Activated T-helper 17 cell treated with anti-CD3 and anti-CD28 coated beads, Interleukin-2, amount 50 U/mL, for 72 hours (primary cell): Measurements from ENCODE around the gene MLF2. TPM values are rescaled to one million over a fixed set of nuclear protein-coding genes. Genes with fewer than 3 reads are reported as not detected.

Source experiments
- ATAC-seq: fragments of 150-1000 bp; cut with Tn5 transposase; replicated peaks from 2 replicates; pipeline ENCODE4 v1.10.0; 2021; ENCODE audit warnings: mild to moderate bottlenecking, moderate library complexity
- H3K27ac Mint-ChIP-seq: one replicate; pipeline ENCODE4 v1.8.0; 2022; ENCODE audit warnings: mixed read lengths
- H3K27me3 Mint-ChIP-seq: one replicate; pipeline ENCODE4 v1.8.0; 2022; ENCODE audit warnings: mixed read lengths
- H3K36me3 Mint-ChIP-seq: one replicate; pipeline ENCODE4 v1.8.0; 2022; ENCODE audit warnings: low read depth, mild to moderate bottlenecking, mixed read lengths
- H3K4me1 Mint-ChIP-seq: one replicate; pipeline ENCODE4 v1.8.0; 2022; ENCODE audit warnings: mixed read lengths
- H3K4me3 Mint-ChIP-seq: one replicate; pipeline ENCODE4 v1.8.0; 2022; ENCODE audit warnings: mild to moderate bottlenecking, mixed read lengths
- H3K9me3 Mint-ChIP-seq: one replicate; pipeline ENCODE4 v1.8.0; 2022; ENCODE audit warnings: mixed read lengths
- total RNA-seq, 2 donors: library from RNA; stranded (reverse); gene quantifications; one replicate each; pipeline ENCODE4 v1.2.3, GENCODE V29; 2022

Gene MLF2
- total RNA-seq, 2 donors from 2014 or later = 132 to 279 TPM

GRCh38 chr12:6782850-6783566 lies 30.1 kb upstream of the MLF2 start:
- Mint-ChIP-seq H3K27ac (peak overlapping the region; percentile 15), H3K9me3 (no peaks in the 10 kb centered on the region), H3K4me1 (peaks cover 49% of the 10 kb centered on the region), H3K4me3 (peak overlapping the region; percentile 25), H3K36me3 (peaks cover 12% of the 10 kb centered on the region), H3K27me3 (no peaks in the 10 kb centered on the region)
- ATAC-seq = no peak

GRCh38 chr12:6782119-6782518 lies 29.2 kb upstream of the MLF2 start:
- no peak overlapping the region for H3K27ac Mint-ChIP-seq
- ATAC-seq = no peak
- H3K4me1 Mint-ChIP-seq = peaks cover 57% of the 10 kb centered on the region
- no peaks in the 10 kb centered on the region for H3K27me3 Mint-ChIP-seq
- peak overlapping the region; percentile 20 for H3K4me3 Mint-ChIP-seq
- peaks cover 21% of the 10 kb centered on the region for H3K36me3 Mint-ChIP-seq
- no peaks in the 10 kb centered on the region for H3K9me3 Mint-ChIP-seq

- ATAC-seq = peak; percentile 74
- H3K36me3 Mint-ChIP-seq = peaks cover 36% of the 10 kb centered on the region
Observed at GRCh38 chr12:6780573-6780972, 27.6 kb upstream of the MLF2 start.

GRCh38 chr12:6779708-6780432 lies 26.9 kb upstream of the MLF2 start:
- H3K27me3 Mint-ChIP-seq = peaks cover 4% of the 10 kb centered on the region
- H3K27ac Mint-ChIP-seq = peak overlapping the region; percentile 86
- peak overlapping the region; percentile 89 for H3K4me3 Mint-ChIP-seq
- no peaks in the 10 kb centered on the region for H3K9me3 Mint-ChIP-seq
- peaks cover 43% of the 10 kb centered on the region for H3K36me3 Mint-ChIP-seq
- peaks cover 64% of the 10 kb centered on the region for H3K4me1 Mint-ChIP-seq
- ATAC-seq = peak; percentile 21

More at GRCh38 chr12:6780573-6780972, 27.6 kb upstream of the MLF2 start:
- Mint-ChIP-seq H3K9me3 (no peaks in the 10 kb centered on the region), H3K4me1 (peaks cover 57% of the 10 kb centered on the region), H3K27me3 (no peaks in the 10 kb centered on the region), H3K27ac (peak overlapping the region; percentile 86), H3K4me3 (peak overlapping the region; percentile 89)

DNA sequence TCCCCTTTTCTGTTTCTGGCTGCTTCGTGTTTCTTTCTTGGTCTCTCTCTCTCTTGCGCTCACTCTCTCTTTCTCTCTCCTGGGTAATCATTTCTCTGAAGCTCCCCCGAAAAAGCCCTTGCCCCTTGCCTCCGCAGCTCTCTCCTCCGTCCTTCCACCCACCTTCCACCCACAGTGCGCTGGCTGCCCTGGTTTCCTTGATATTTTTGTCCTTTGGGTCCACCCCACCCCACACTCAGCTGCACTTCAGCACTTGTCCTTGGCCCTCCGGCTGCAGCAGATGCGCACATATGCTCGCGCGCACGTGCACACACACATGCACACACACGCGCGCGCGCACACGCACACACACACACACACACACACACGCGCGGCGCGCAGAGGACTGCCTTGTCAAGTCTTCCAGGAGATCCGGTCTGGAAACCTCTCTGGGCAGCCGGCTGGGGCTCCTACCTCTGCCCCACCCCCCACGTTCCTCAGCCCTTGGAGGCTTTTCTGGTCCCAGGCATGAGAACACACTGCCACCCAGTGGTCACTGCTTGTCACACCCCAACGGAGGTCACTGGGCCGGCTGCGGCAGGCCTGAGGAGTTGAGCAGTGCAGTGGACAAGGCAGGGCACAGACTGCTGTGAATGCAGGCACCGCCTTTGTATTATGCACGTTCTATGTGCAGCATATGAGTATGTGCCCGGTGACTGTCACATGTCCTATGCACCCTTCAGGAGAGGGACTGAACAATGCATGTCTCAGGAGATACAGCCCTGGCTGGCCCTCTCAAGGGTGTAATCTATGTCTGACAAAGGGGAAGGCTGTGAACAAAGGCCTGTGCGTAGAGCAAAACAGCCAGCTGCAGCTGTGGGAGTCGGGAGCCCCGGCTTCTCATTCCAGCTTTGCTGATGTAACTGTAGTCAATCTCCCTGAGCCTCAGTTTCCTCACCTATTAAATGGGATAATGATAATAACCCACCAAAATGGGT lies 25.9 kb upstream of the MLF2 start:
- Mint-ChIP-seq H3K4me1 (peaks cover 62% of the 10 kb centered on the region), H3K27ac (peak overlapping the region; percentile 86), H3K27me3 (peaks cover 8% of the 10 kb centered on the region), H3K4me3 (peak overlapping the region; percentile 89), H3K9me3 (no peaks in the 10 kb centered on the region), H3K36me3 (peaks cover 53% of the 10 kb centered on the region)
- peak; percentile 77 for ATAC-seq

GRCh38 chr12:6778217-6778573 lies 25.3 kb upstream of the MLF2 start:
- ATAC-seq = no peak
- no peaks in the 10 kb centered on the region for H3K9me3 Mint-ChIP-seq
- H3K36me3 Mint-ChIP-seq = peaks cover 58% of the 10 kb centered on the region
- peak overlapping the region; percentile 89 for H3K4me3 Mint-ChIP-seq
- H3K27me3 Mint-ChIP-seq = peaks cover 8% of the 10 kb centered on the region
- H3K4me1 Mint-ChIP-seq = peaks cover 56% of the 10 kb centered on the region
- H3K27ac Mint-ChIP-seq = peak overlapping the region; percentile 86

DNA sequence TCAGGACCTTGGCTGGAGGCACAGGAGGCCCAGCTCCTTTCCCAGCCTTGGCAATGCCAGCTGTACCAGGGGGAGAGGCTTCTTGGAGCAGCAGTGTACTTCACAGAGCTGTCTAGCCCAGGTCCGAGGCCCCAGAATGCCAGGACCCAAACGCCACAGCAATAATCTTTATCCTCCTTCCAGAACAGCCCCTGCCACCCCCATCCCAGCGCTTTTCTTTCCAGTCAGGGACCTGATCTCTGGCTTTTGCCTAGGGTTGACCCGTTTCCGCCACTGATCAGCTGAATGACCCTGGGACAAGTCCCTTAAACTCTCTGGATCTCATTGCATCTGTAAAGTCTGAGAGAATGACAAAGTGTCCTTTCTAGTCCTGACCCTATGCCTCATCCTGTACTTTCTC lies 24.4 kb upstream of the MLF2 start:
- Mint-ChIP-seq H3K27ac (no peak overlapping the region), H3K4me3 (peak overlapping the region; percentile 89), H3K4me1 (peaks cover 55% of the 10 kb centered on the region), H3K36me3 (peaks cover 66% of the 10 kb centered on the region), H3K27me3 (peaks cover 8% of the 10 kb centered on the region), H3K9me3 (no peaks in the 10 kb centered on the region)
- no peak for ATAC-seq

- H3K4me1 Mint-ChIP-seq = peaks cover 68% of the 10 kb centered on the region
- peaks cover 85% of the 10 kb centered on the region for H3K36me3 Mint-ChIP-seq
- no peak for ATAC-seq
- peak overlapping the region; percentile 89 for H3K4me3 Mint-ChIP-seq
- H3K27me3 Mint-ChIP-seq = peaks cover 11% of the 10 kb centered on the region
- no peaks in the 10 kb centered on the region for H3K9me3 Mint-ChIP-seq
- H3K27ac Mint-ChIP-seq = peak overlapping the region; percentile 85
Observed at GRCh38 chr12:6775185-6776174, 22.5 kb upstream of the MLF2 start.

DNA sequence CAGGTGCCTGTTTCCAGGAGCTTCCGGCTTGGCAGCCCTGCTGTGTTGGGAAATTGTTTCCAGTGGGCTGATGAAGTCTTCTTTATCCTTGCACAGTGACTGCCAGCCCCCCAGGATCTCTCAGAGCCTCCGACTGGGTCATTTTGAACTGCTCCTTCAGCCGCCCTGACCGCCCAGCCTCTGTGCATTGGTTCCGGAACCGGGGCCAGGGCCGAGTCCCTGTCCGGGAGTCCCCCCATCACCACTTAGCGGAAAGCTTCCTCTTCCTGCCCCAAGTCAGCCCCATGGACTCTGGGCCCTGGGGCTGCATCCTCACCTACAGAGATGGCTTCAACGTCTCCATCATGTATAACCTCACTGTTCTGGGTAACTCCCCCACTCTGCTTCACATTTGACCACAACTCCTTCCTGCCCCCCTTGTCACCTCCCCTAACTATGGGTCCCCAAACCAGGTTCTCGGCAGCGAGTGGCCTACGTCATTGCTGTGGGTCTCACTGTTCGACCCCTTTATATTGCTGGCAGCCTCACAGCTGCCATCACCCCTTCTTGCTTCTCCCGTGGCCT lies 21.6 kb upstream of the MLF2 start:
- H3K4me3 Mint-ChIP-seq = peak overlapping the region; percentile 89
- peaks cover 63% of the 10 kb centered on the region for H3K4me1 Mint-ChIP-seq
- no peak for ATAC-seq
- H3K9me3 Mint-ChIP-seq = no peaks in the 10 kb centered on the region
- H3K27me3 Mint-ChIP-seq = peaks cover 15% of the 10 kb centered on the region
- H3K36me3 Mint-ChIP-seq = peaks cover 94% of the 10 kb centered on the region
- H3K27ac Mint-ChIP-seq = peak overlapping the region; percentile 85

- peak overlapping the region; percentile 89 for H3K4me3 Mint-ChIP-seq
- no peaks in the 10 kb centered on the region for H3K9me3 Mint-ChIP-seq
- peak overlapping the region; percentile 89 for H3K27ac Mint-ChIP-seq
- ATAC-seq = peak; percentile 23
- peaks cover 92% of the 10 kb centered on the region for H3K36me3 Mint-ChIP-seq
- H3K4me1 Mint-ChIP-seq = peaks cover 59% of the 10 kb centered on the region
- peaks cover 19% of the 10 kb centered on the region for H3K27me3 Mint-ChIP-seq
Observed at GRCh38 chr12:6773590-6774351, 20.8 kb upstream of the MLF2 start.

- H3K4me3 Mint-ChIP-seq = peak overlapping the region; percentile 89
- peak overlapping the region; percentile 89 for H3K27ac Mint-ChIP-seq
- no peaks in the 10 kb centered on the region for H3K9me3 Mint-ChIP-seq
- H3K4me1 Mint-ChIP-seq = peaks cover 58% of the 10 kb centered on the region
- H3K36me3 Mint-ChIP-seq = peaks cover 92% of the 10 kb centered on the region
- peaks cover 22% of the 10 kb centered on the region for H3K27me3 Mint-ChIP-seq
- ATAC-seq = peak; percentile 20
Observed at GRCh38 chr12:6772726-6773589, 20.0 kb upstream of the MLF2 start.

GRCh38 chr12:6772331-6772695 lies 19.4 kb upstream of the MLF2 start, which contains the start of gene LAG3:
Gene LAG3 (plus strand): TSS chr12:6772520. CDS start chr12:6772853, 333 bp downstream.
- Mint-ChIP-seq H3K27me3 (peaks cover 29% of the 10 kb centered on the region), H3K36me3 (peaks cover 92% of the 10 kb centered on the region), H3K4me1 (peaks cover 56% of the 10 kb centered on the region), H3K9me3 (no peaks in the 10 kb centered on the region), H3K27ac (peak within 1 kb of the TSS; percentile 89), H3K4me3 (peak within 1 kb of the TSS; percentile 89)
- ATAC-seq = peak; percentile 56
